Testis (tissue), 2 donors: ENCODE results near the gene ARHGAP22.

Experiments
- CTCF ChIP-seq, 3 experiments: fragments of 450-650 bp in 2 of 3; fragments of 200-600 bp in 1 of 3; sonication (generic) in 1 of 3; IDR thresholded peaks; one replicate each; pipeline ENCODE4 v1.5.1; 2016 to 2019; ENCODE audit warnings: antibody characterized with exemption in 3 of 3, mild to moderate bottlenecking in 2 of 3, moderate library complexity in 1 of 3
- POLR2A ChIP-seq: fragments of 450-650 bp; IDR thresholded peaks from one replicate; pipeline ENCODE4 v1.6.1; 2017; ENCODE audit warnings: antibody characterized with exemption, mild to moderate bottlenecking, moderate library complexity

GRCh38 chr10:48538611-48539010, 66.3 kb downstream of the ARHGAP22 start:
- TF ChIP-seq CTCF (IDR thresholded peaks at IDR 0.05), result no peak
- TF ChIP-seq POLR2A, result no peak
